HEK293 (cell line): ENCODE results near the gene GALNT16.

Experiments
- FEZF1 ChIP-seq: fragments of 450-650 bp; formaldehyde crosslinking; IDR thresholded peaks from 2 replicates; pipeline ENCODE4 v1.5.1; 2016; ENCODE audit warnings: missing biosample characterization, missing genetic modification characterization
- KLF7 ChIP-seq: fragments of 450-650 bp; formaldehyde crosslinking; IDR thresholded peaks from 2 replicates; pipeline ENCODE4 v1.5.1; 2016; ENCODE audit warnings: missing biosample characterization, missing genetic modification characterization, borderline replicate concordance
- OVOL3 ChIP-seq: fragments of 450-650 bp; formaldehyde crosslinking; IDR thresholded peaks from 2 replicates; pipeline ENCODE4 v1.5.1; 2016; ENCODE audit warnings: missing biosample characterization, missing genetic modification characterization
- YY1 ChIP-seq: fragments of 450-650 bp; formaldehyde crosslinking; IDR thresholded peaks from 2 replicates; pipeline ENCODE4 v1.5.1; 2018; ENCODE audit warnings: missing biosample characterization, missing genetic modification characterization
- ZBTB17 ChIP-seq: fragments of 450-650 bp; formaldehyde crosslinking; IDR thresholded peaks from 2 replicates; pipeline ENCODE4 v1.5.1; 2016; ENCODE audit warnings: missing biosample characterization, missing genetic modification characterization
- ZBTB21 ChIP-seq: fragments of 450-650 bp; formaldehyde crosslinking; IDR thresholded peaks from 2 replicates; pipeline ENCODE4 v1.5.1; 2017; ENCODE audit warnings: missing biosample characterization, missing genetic modification characterization
- ZBTB8A ChIP-seq: fragments of 450-650 bp; formaldehyde crosslinking; IDR thresholded peaks from 2 replicates; pipeline ENCODE4 v1.5.1; 2016; ENCODE audit warnings: missing biosample characterization, missing genetic modification characterization
- ZFP69B ChIP-seq: fragments of 450-650 bp; formaldehyde crosslinking; IDR thresholded peaks from 2 replicates; pipeline ENCODE4 v1.5.1; 2016; ENCODE audit warnings: missing biosample characterization, missing genetic modification characterization
- ZNF114 ChIP-seq: fragments of 450-650 bp; formaldehyde crosslinking; IDR thresholded peaks from 2 replicates; pipeline ENCODE4 v1.5.0; 2017; ENCODE audit warnings: missing biosample characterization, missing genetic modification characterization
- ZNF138 ChIP-seq: fragments of 450-650 bp; formaldehyde crosslinking; IDR thresholded peaks from 2 replicates; pipeline ENCODE4 v1.5.1; 2016; ENCODE audit warnings: missing biosample characterization, missing genetic modification characterization, borderline replicate concordance
- ZNF221 ChIP-seq: fragments of 450-650 bp; formaldehyde crosslinking; IDR thresholded peaks from 2 replicates; pipeline ENCODE4 v1.5.1; 2017; ENCODE audit warnings: missing biosample characterization, missing genetic modification characterization, borderline replicate concordance
- ZNF223 ChIP-seq: fragments of 450-650 bp; formaldehyde crosslinking; IDR thresholded peaks from 2 replicates; pipeline ENCODE4 v1.5.1; 2016; ENCODE audit warnings: missing biosample characterization, missing genetic modification characterization
- ZNF239 ChIP-seq: fragments of 450-650 bp; formaldehyde crosslinking; IDR thresholded peaks from 2 replicates; pipeline ENCODE4 v1.5.1; 2016; ENCODE audit warnings: missing biosample characterization, missing genetic modification characterization
- ZNF266 ChIP-seq: fragments of 450-650 bp; formaldehyde crosslinking; IDR thresholded peaks from 2 replicates; pipeline ENCODE4 v1.5.1; 2016; ENCODE audit warnings: missing biosample characterization, missing genetic modification characterization, low read depth
- ZNF510 ChIP-seq: fragments of 450-650 bp; formaldehyde crosslinking; IDR thresholded peaks from 2 replicates; pipeline ENCODE4 v1.5.1; 2018; ENCODE audit warnings: mild to moderate bottlenecking, missing genetic modification characterization, missing biosample characterization; ENCODE audit not compliant: insufficient replicate concordance
- ZNF530 ChIP-seq: fragments of 450-650 bp; formaldehyde crosslinking; IDR thresholded peaks from 2 replicates; pipeline ENCODE4 v1.5.1; 2016; ENCODE audit warnings: low read depth, missing biosample characterization, missing genetic modification characterization
- ZNF560 ChIP-seq: fragments of 450-650 bp; formaldehyde crosslinking; IDR thresholded peaks from 2 replicates; pipeline ENCODE4 v1.5.1; 2017; ENCODE audit warnings: missing biosample characterization, missing genetic modification characterization, borderline replicate concordance
- ZNF571 ChIP-seq: fragments of 450-650 bp; formaldehyde crosslinking; IDR thresholded peaks from 2 replicates; pipeline ENCODE4 v1.5.0; 2017; ENCODE audit warnings: missing biosample characterization, missing genetic modification characterization
- ZNF629 ChIP-seq: fragments of 450-650 bp; formaldehyde crosslinking; IDR thresholded peaks from 2 replicates; pipeline ENCODE4 v1.5.1; 2017; ENCODE audit warnings: missing biosample characterization, missing genetic modification characterization
- ZNF768 ChIP-seq: fragments of 450-650 bp; formaldehyde crosslinking; IDR thresholded peaks from 2 replicates; pipeline ENCODE4 v1.5.1; 2018; ENCODE audit warnings: missing biosample characterization, mild to moderate bottlenecking, missing genetic modification characterization
- ZNF843 ChIP-seq: fragments of 450-650 bp; formaldehyde crosslinking; IDR thresholded peaks from 2 replicates; pipeline ENCODE4 v1.5.1; 2016; ENCODE audit warnings: missing biosample characterization, missing genetic modification characterization
- TF ChIP-seq, protein P1 (sequence below): fragments of 450-650 bp; formaldehyde crosslinking; IDR thresholded peaks from 2 replicates; pipeline ENCODE4; 2016; ENCODE audit warnings: missing biosample characterization, missing genetic modification characterization
- TF ChIP-seq, protein P2 (sequence below): fragments of 450-650 bp; formaldehyde crosslinking; IDR thresholded peaks from 2 replicates; pipeline ENCODE4 v1.5.1; 2016; ENCODE audit warnings: missing biosample characterization, missing genetic modification characterization
- TF ChIP-seq, protein P3 (sequence below): fragments of 450-650 bp; formaldehyde crosslinking; IDR thresholded peaks from 2 replicates; pipeline ENCODE4 v1.5.1; 2016; ENCODE audit warnings: missing biosample characterization, missing genetic modification characterization
- TF ChIP-seq, protein P4 (sequence below): fragments of 450-650 bp; formaldehyde crosslinking; IDR thresholded peaks from 2 replicates; pipeline ENCODE4 v1.5.1; 2016; ENCODE audit warnings: missing biosample characterization, missing genetic modification characterization
- TF ChIP-seq, protein P5 (sequence below): fragments of 450-650 bp; formaldehyde crosslinking; IDR thresholded peaks from 2 replicates; pipeline ENCODE4 v1.5.1; 2016; ENCODE audit warnings: missing biosample characterization, missing genetic modification characterization
- TF ChIP-seq, protein P6 (sequence below): fragments of 450-650 bp; formaldehyde crosslinking; IDR thresholded peaks from 2 replicates; pipeline ENCODE4 v1.5.1; 2017; ENCODE audit warnings: missing biosample characterization, missing genetic modification characterization
- TF ChIP-seq, protein P7 (sequence below): sonication (generic); formaldehyde crosslinking; IDR thresholded peaks from 2 replicates; pipeline ENCODE4 v1.8.1; 2022; ENCODE audit warnings: mild to moderate bottlenecking, moderate library complexity, missing genetic modification reagents

GALNT16 gene

DNA sequence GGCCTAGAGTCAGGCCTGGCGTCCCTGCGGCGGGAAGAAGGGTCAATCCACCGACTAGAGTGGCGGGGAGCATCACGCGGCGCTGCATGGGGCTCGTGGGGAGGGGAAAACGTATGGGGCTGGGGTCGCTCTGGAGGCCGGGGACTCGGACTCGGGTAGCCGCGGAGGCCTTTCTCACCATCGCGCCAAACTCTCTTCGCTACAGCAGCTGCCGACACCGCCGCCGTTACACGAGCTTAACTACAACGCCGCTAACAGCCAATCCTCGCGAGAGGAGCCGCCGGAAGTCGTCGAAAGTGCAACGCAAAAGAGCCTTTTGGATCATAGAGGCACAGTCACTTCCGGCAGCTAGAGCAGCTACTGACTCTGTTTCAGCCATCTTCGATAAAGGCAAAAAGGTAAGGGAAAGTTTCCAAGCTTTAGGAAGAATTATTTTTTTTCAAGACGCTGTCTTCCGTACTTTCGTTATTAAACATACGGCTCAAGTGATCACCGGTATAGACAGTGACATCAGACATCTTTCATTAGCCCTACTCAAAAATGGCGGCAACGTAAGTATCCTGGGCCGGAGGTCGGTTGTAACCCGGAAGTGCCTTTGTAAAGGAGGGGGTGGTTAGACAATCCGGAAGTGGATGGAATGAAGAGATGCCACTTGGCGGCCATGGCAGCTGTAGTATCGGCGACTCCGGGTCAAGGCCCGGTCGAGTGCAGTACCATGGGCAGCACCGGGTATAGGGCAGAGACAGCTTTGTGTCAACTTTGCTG is 138.3 kb downstream of the GALNT16 start, which contains the start of the genes ERH and SLC39A9 (continued):
- TF ChIP-seq, protein P1, sequence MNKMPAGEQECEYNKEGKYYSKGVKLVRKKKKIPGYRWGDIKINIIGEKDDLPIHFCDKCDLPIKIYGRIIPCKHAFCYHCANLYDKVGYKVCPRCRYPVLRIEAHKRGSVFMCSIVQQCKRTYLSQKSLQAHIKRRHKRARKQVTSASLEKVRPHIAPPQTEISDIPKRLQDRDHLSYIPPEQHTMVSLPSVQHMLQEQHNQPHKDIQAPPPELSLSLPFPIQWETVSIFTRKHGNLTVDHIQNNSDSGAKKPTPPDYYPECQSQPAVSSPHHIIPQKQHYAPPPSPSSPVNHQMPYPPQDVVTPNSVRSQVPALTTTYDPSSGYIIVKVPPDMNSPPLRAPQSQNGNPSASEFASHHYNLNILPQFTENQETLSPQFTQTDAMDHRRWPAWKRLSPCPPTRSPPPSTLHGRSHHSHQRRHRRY, result no peak
- TF ChIP-seq ZNF571 (no peak), ZBTB21 (tag by site-specific recombination) (peak; percentile 97), ZNF239 (tag by site-specific recombination) (no peak), ZNF223 (tag by site-specific recombination) (no peak), ZFP69B (tag by site-specific recombination) (no peak), ZNF560 (tag by site-specific recombination) (no peak), FEZF1 (tag by site-specific recombination) (peak; percentile 64), ZNF221 (tag by site-specific recombination) (no peak), ZBTB17 (tag by site-specific recombination) (peak; percentile 71), ZNF768 (tag by site-specific recombination) (no peak), ZNF530 (tag by site-specific recombination) (no peak), ZNF138 (tag by site-specific recombination) (no peak), OVOL3 (no peak; the same call in none of the 2 replicates), YY1 (peak; percentile 98), ZNF510 (tag by site-specific recombination) (no peak), ZNF629 (tag by site-specific recombination) (peak; percentile 99), ZNF843 (no peak), ZNF266 (tag by site-specific recombination) (no peak), ZNF114 (tag by site-specific recombination) (no peak), KLF7 (tag by site-specific recombination) (no peak), ZBTB8A (tag by site-specific recombination) (peak; percentile 58)
- TF ChIP-seq, protein P2, sequence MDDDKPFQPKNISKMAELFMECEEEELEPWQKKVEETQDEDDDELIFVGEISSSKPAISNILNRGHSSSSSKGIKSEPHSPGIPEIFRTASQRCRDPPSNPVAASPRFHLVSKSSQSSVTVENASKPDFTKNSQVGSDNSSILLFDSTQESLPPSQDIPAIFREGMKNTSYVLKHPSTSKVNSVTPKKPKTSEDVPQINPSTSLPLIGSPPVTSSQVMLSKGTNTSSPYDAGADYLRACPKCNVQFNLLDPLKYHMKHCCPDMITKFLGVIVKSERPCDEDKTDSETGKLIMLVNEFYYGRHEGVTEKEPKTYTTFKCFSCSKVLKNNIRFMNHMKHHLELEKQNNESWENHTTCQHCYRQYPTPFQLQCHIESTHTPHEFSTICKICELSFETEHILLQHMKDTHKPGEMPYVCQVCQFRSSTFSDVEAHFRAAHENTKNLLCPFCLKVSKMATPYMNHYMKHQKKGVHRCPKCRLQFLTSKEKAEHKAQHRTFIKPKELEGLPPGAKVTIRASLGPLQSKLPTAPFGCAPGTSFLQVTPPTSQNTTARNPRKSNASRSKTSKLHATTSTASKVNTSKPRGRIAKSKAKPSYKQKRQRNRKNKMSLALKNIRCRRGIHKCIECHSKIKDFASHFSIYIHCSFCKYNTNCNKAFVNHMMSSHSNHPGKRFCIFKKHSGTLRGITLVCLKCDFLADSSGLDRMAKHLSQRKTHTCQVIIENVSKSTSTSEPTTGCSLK (tag by site-specific recombination), result no peak
- TF ChIP-seq, protein P3, sequence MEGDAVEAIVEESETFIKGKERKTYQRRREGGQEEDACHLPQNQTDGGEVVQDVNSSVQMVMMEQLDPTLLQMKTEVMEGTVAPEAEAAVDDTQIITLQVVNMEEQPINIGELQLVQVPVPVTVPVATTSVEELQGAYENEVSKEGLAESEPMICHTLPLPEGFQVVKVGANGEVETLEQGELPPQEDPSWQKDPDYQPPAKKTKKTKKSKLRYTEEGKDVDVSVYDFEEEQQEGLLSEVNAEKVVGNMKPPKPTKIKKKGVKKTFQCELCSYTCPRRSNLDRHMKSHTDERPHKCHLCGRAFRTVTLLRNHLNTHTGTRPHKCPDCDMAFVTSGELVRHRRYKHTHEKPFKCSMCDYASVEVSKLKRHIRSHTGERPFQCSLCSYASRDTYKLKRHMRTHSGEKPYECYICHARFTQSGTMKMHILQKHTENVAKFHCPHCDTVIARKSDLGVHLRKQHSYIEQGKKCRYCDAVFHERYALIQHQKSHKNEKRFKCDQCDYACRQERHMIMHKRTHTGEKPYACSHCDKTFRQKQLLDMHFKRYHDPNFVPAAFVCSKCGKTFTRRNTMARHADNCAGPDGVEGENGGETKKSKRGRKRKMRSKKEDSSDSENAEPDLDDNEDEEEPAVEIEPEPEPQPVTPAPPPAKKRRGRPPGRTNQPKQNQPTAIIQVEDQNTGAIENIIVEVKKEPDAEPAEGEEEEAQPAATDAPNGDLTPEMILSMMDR (tag by site-specific recombination), result no peak
- TF ChIP-seq, protein P4, sequence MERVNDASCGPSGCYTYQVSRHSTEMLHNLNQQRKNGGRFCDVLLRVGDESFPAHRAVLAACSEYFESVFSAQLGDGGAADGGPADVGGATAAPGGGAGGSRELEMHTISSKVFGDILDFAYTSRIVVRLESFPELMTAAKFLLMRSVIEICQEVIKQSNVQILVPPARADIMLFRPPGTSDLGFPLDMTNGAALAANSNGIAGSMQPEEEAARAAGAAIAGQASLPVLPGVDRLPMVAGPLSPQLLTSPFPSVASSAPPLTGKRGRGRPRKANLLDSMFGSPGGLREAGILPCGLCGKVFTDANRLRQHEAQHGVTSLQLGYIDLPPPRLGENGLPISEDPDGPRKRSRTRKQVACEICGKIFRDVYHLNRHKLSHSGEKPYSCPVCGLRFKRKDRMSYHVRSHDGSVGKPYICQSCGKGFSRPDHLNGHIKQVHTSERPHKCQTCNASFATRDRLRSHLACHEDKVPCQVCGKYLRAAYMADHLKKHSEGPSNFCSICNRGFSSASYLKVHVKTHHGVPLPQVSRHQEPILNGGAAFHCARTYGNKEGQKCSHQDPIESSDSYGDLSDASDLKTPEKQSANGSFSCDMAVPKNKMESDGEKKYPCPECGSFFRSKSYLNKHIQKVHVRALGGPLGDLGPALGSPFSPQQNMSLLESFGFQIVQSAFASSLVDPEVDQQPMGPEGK (tag by site-specific recombination), result no peak
- TF ChIP-seq, protein P5, sequence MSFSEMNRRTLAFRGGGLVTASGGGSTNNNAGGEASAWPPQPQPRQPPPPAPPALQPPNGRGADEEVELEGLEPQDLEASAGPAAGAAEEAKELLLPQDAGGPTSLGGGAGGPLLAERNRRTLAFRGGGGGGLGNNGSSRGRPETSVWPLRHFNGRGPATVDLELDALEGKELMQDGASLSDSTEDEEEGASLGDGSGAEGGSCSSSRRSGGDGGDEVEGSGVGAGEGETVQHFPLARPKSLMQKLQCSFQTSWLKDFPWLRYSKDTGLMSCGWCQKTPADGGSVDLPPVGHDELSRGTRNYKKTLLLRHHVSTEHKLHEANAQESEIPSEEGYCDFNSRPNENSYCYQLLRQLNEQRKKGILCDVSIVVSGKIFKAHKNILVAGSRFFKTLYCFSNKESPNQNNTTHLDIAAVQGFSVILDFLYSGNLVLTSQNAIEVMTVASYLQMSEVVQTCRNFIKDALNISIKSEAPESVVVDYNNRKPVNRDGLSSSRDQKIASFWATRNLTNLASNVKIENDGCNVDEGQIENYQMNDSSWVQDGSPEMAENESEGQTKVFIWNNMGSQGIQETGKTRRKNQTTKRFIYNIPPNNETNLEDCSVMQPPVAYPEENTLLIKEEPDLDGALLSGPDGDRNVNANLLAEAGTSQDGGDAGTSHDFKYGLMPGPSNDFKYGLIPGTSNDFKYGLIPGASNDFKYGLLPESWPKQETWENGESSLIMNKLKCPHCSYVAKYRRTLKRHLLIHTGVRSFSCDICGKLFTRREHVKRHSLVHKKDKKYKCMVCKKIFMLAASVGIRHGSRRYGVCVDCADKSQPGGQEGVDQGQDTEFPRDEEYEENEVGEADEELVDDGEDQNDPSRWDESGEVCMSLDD (tag by site-specific recombination), result no peak
- TF ChIP-seq, protein P6, sequence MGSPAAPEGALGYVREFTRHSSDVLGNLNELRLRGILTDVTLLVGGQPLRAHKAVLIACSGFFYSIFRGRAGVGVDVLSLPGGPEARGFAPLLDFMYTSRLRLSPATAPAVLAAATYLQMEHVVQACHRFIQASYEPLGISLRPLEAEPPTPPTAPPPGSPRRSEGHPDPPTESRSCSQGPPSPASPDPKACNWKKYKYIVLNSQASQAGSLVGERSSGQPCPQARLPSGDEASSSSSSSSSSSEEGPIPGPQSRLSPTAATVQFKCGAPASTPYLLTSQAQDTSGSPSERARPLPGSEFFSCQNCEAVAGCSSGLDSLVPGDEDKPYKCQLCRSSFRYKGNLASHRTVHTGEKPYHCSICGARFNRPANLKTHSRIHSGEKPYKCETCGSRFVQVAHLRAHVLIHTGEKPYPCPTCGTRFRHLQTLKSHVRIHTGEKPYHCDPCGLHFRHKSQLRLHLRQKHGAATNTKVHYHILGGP (tag by site-specific recombination), result no peak
- TF ChIP-seq, protein P7, sequence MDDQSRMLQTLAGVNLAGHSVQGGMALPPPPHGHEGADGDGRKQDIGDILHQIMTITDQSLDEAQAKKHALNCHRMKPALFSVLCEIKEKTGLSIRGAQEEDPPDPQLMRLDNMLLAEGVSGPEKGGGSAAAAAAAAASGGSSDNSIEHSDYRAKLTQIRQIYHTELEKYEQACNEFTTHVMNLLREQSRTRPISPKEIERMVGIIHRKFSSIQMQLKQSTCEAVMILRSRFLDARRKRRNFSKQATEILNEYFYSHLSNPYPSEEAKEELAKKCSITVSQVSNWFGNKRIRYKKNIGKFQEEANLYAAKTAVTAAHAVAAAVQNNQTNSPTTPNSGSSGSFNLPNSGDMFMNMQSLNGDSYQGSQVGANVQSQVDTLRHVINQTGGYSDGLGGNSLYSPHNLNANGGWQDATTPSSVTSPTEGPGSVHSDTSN (CRISPR knock-in tag), result no peak
